GM18505 (cell line): ENCODE results near the gene TIMM17A.

Experiments
- ATAC-seq: cut with Tn5 transposase; IDR thresholded peaks from one replicate; pipeline ENCODE4 v1.9.1; 2021; ENCODE audit not compliant: unreplicated experiment
- POLR2A ChIP-seq: IDR thresholded peaks from 4 replicates; pipeline ENCODE4 v1.6.1; 2011; ENCODE audit warnings: borderline replicate concordance; ENCODE audit not compliant: insufficient read depth, insufficient read length; ENCODE audit errors: extremely low read depth

The TIMM17A gene

GRCh38 chr1:201955009-201955728 is at the start of gene TIMM17A:
TSS of gene TIMM17A (plus strand) at chr1:201955503. CDS start at chr1:201955527, 24 bp downstream.
- ATAC-seq, result peak; percentile 99
- TF ChIP-seq POLR2A, result peak; percentile 98

GRCh38 chr1:201906336-201906735 is 49.0 kb upstream of the TIMM17A start:
- no peak for ATAC-seq
- no peak for TF ChIP-seq POLR2A

GRCh38 chr1:201907621-201908020 is 47.7 kb upstream of the TIMM17A start:
- no peak for TF ChIP-seq POLR2A
- ATAC-seq, result no peak

- no peak for ATAC-seq
- no peak for TF ChIP-seq POLR2A
Observed at GRCh38 chr1:201911826-201912571, 43.3 kb upstream of the TIMM17A start.

GRCh38 chr1:201912832-201913231 is 42.5 kb upstream of the TIMM17A start:
- TF ChIP-seq POLR2A, result no peak
- ATAC-seq, result no peak

GRCh38 chr1:201914456-201915235 is 40.7 kb upstream of the TIMM17A start:
- no peak for TF ChIP-seq POLR2A
- ATAC-seq, result no peak

- ATAC-seq, result no peak
- no peak for TF ChIP-seq POLR2A
Observed at GRCh38 chr1:201916649-201917249, 38.6 kb upstream of the TIMM17A start.

- ATAC-seq, result no peak
- no peak for TF ChIP-seq POLR2A
Observed at GRCh38 chr1:201917362-201918033, 37.8 kb upstream of the TIMM17A start.

GRCh38 chr1:201918343-201918742 is 37.0 kb upstream of the TIMM17A start:
- TF ChIP-seq POLR2A, result no peak
- ATAC-seq, result no peak

- ATAC-seq, result no peak
- TF ChIP-seq POLR2A, result no peak
Observed at GRCh38 chr1:201921952-201922558, 33.2 kb upstream of the TIMM17A start.

- no peak for ATAC-seq
- TF ChIP-seq POLR2A, result no peak
Observed at GRCh38 chr1:201925301-201925567, 30.1 kb upstream of the TIMM17A start.

GRCh38 chr1:201925981-201926645 is 29.2 kb upstream of the TIMM17A start:
- no peak for TF ChIP-seq POLR2A
- ATAC-seq, result no peak
